GM21576 (cell line): ENCODE results near the gene TSPOAP1.

Experiments
- ATAC-seq: cut with Tn5 transposase; IDR thresholded peaks from one replicate; pipeline ENCODE4 v1.9.1; 2021; ENCODE audit warnings: mild to moderate bottlenecking, moderate library complexity; ENCODE audit not compliant: unreplicated experiment

Gene TSPOAP1

DNA sequence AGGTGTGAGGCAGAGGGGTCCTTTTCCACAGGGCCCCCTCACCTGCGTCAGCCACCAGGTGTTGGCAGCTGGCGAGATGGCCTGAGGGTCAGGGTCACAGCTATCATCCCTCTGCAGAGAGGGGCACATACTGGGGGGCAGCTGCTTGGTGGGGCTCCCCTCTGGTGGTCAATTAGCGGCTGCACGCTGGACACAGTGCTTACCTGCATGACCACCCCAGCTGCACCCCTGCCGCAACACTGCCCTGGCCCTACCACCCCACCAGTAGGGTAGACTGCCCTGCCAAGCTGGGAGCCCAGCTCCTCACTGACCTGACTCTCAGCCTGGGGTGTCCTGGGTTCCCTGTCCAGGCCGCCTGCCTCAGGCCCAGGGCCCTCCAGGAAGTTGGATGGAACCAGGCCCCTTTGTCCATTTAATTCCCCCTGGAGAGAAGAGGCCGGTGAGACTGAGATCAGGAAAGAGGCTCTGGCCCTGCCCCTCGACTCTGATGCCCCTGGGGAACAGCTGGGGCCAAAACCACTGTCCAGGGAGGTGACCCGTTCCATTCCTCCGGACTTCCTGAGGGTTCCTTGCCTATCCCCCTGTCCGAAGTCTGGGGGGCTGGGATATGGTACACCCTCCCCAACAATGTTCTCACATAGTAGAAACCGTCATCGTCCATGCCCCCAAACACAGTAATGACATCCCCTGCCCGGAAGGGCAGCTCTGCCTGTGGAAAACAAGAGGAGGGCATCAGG lies 23.7 kb downstream of the TSPOAP1 start:
- no peak for ATAC-seq

DNA sequence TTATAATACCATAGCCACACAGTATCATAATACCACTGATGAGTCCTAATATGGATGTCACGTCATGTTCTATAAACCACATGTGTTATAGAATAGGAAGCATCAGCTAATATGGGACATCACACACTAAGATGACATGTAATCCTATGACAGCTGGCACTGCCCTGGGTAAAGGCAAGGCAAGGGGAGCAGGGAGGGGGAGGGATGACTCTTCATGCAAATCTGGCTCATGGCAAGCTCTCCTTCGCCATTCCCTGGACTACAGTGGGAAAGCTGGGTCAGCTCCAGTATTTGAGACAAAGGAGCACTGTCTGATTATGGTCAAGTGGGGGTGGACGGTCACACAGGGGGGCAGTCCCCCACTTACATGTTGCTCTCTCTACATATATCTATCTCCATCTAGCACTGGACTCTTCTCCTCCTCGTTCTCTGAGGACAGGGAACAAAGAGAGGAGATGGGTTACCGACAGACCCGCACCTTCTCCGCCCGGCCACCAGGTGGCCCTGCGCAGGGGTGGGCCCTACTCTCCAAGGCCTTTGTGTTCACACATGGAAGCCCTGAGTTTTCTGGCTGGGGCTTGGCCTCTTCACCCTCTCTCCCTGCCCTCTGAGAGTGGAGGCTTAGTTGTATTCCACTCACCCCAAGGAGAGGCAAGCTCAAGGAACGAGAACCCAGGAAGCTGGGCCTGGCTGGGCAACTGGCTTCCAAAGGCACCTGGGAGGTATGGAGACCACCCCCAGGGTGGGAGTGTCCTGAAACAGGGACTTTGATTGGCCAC lies 24.4 kb downstream of the TSPOAP1 start:
- ATAC-seq, result no peak

GRCh38 chr17:58302919-58303585 lies 25.5 kb downstream of the TSPOAP1 start:
- ATAC-seq, result no peak

DNA sequence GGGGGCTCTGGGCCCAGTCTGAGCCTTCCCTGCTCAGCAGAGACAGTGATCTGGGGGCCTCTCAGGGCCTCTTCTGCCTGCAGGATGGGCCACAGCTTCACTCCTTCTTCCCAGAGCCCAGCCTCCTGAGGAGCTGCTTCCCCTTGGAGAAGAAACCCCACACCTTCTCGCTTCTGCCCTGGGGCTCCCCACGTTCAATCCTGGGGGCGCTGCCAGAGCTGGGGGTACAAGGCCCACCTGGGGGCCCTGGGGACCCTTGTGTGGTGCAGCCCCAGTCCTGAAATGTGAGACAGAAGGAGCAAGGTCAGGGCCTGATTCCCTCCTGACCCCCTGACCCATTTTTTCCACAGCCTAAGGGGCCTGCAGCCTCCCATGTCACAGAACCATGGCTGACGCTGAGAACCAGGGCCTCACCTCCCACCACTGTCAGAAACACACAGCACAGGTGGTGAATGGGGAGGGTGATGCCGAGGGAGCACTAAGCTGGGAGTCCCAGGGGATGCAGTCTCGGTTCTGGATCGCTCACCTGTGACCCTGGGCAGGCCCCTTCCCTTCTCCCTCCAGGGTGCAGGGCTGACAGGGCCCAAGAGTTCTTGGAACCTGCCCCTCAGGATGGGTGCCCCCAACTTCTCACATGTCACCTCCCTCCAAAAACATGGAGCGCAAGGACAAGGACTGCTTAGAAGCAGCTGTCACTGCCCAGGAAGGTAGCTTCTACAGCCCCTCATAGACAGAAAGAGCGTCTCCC lies 26.2 kb downstream of the TSPOAP1 start:
- ATAC-seq, result no peak

GRCh38 chr17:58301504-58302150 lies 27.0 kb downstream of the TSPOAP1 start:
- ATAC-seq, result no peak

DNA sequence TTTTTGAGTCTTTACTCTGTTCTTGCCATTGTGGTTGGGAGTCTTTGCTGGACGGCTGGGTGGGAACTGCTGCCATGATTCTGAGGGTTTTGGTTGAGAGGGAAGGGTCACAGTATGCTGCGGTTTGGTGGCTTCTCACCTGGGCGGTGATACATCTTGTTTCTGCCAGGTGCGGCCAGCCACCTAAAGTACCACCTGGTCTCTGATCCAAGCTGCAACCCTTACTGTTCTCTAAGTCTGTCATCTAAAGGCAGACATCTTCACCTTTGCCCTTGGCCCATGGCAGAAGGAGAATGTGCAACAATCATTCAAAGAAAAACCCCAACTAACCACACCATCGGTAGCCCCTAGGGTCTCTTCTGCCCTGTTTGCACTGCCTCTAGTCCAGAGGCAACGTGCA lies 28.3 kb downstream of the TSPOAP1 start:
- ATAC-seq, result no peak

DNA sequence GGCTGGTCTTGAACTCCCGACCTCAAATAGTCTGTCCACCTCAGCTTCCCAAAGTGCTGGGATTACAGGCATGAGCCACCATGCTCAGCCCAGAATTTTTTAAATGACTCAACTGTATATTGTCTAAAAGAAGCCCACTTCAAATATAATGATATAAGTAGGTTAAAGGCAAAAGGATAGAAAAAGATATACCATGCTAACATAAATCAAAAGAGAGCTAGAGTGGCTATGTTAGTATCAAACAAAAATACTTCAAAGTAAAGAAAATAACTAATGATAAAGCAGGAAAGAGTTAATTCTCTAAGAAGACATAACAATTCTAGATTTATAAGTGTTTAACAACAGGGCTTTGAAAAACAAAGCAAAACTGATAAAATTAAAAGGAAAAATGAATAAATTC lies 34.6 kb downstream of the TSPOAP1 start:
- no peak for ATAC-seq

DNA sequence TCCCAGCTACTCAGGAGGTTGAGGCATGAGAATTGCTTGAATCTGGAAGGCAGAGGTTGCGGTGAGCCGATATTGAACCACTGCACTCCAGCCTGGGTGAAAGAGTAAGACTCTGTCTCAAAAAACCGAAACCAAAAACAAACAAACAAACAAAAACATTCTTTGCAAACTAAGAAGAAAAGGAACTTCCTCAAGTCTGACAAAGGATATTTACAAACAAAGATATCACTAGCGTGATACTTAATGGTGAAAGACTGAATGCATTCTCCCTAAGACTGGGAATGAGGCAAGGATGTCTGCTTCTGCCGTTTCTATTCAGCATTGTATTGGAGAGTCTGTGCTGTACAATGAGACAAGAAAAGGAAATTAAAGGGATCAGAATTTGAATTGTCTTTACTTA lies 37.3 kb downstream of the TSPOAP1 start:
- ATAC-seq, result no peak

DNA sequence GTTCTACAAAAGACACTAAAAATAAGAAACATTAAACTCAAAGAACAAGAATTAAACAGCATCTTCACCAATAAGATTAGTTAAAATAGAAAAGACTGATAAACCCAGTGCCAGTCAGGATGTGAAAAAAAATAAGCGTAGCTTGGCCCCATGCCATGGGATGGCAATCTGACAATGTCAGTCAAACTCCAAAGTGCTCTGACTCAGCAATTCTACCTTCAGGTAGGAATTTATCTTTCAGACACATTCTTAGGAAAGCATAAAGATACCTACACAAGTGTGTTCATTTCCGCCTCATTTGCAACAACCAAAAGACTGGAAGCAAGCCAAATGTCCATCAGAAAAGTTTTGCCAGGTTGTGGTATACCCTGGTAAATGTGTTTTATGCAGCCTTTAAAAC lies 38.7 kb downstream of the TSPOAP1 start:
- no peak for ATAC-seq

DNA sequence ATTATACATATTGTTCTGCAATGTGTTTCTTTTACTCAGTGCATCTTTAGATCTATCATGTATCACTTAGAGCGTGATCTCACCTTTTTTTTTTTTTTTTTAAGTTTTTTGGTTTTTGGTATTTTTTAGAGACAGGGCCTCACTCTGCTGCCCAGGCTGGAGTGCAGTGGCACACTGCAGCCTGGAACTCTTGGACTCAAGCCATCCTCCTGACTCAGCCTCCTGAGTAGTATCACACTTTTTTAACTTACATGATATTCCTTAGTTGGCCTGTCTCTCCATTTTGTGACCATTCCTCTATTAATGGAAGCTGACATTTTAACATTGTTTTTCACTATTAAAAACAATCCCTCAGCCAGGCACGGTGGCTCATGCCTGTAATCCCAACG lies 43.2 kb downstream of the TSPOAP1 start:
- ATAC-seq, result no peak

- ATAC-seq, result no peak
Observed at GRCh38 chr17:58284613-58285421, 43.8 kb downstream of the TSPOAP1 start.

DNA sequence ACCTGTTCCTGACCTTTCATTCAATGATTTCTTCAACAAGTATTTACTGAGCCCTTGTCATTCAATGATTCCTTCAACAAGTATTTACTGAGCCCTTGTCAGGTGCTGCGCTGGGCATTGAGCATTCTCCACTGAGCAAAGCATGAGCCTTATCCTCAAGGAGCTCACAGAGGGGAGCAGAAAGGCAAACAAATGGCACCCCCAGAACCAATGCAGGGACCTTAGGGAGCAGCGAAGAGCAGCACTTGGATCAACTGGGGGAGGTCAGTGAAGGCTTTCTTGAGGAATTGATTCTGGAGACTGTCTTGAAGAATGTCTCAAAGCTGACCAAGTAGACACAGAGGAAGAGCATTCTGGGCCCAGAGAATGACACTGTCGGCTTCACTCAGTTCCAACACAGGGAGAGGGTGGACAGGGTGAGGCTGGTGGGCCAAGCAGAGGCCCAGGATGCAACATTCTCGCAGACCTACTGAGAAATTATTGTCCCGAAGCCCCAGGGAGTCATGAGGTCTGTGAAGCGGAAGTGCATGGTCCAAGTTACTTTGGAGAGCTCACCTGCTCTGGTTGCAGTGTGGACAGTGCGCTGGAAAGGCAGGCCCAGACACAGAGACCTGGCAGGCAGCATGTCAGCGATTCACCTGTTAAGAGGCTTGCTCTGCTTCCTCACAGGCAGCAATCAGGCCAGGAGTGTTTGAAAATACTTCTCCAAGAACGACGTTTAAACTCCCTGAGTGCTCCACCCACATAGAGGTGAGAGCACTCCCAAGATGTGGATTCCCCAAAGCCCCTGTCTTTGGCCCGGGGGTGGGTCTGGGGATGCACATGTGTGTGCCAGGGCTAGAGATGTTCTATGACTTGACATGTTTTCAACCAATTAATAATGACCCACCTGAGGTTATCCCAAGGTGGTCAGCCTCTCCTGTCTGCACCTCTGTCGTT lies 44.7 kb downstream of the TSPOAP1 start:
- no peak for ATAC-seq

DNA sequence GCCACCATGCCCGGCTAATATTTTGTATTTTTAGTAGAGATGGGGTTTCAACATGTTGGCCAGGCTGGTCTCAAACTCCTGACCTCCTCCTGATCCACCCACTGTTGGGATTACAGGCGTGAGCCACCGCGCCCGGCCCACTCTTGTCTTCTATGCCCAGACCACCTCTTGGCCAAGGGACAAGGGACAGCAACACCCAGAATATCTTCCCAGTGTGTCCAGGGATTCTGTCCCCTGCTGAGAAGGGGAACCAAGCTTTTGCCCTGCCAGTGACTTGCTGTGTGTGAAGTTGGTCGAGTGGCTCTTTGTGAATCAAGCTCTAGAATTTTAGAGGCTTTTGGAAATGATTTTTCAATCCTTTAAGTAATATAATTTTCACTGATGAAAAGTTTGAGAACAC lies 46.2 kb downstream of the TSPOAP1 start:
- ATAC-seq, result no peak

GRCh38 chr17:58281511-58282011 lies 47.0 kb downstream of the TSPOAP1 start:
- no peak for ATAC-seq

- no peak for ATAC-seq
Observed at GRCh38 chr17:58280480-58281217, 47.9 kb downstream of the TSPOAP1 start, which contains the start of gene MPO. MPO (minus strand) TSS chr17:58280935; CDS start chr17:58280758, 177 bp downstream.

DNA sequence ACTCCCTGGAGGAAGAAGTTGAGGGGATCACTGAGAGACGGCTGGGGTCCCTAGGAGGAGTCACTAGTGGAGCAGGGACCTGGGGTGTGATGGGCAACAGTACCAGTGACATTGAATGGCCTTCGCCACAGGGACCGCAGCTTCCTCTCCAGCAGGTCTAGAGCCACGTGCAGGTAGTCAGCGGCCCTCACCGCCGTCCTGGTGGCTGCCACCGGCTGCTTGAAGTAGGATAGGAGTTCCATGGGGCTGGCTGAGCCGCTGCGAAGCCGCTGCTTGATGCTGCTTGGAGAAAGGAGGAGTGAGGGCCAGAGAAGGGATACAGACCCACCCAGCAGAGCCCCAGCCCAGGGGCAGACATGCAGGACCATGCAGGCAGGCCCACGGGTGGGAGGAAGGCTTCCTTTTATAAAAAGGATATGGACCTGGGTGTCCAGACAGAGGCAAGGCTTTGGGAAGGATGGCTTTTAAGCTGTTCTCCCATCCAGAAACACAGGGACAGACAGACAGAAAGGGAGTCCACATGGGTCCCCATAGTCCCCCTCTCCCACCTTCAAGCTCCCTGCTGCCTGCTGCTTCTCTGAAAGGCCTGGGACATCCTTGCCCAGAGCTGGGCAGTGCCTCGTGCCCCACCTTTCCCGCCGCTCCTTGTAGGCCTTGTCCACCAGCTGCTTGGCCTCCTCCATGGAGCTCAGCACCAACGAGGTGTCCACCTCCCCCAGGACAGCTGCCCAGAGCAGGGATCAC lies 48.7 kb downstream of the TSPOAP1 start:
- no peak for ATAC-seq
